Measurements from ENCODE around the gene THBD. TPM values are rescaled to one million over a fixed set of nuclear protein-coding genes. Genes with fewer than 3 reads are reported as not detected.

Gene THBD
- total RNA-seq, 1 donor from 2014 or later = not detected

DNA sequence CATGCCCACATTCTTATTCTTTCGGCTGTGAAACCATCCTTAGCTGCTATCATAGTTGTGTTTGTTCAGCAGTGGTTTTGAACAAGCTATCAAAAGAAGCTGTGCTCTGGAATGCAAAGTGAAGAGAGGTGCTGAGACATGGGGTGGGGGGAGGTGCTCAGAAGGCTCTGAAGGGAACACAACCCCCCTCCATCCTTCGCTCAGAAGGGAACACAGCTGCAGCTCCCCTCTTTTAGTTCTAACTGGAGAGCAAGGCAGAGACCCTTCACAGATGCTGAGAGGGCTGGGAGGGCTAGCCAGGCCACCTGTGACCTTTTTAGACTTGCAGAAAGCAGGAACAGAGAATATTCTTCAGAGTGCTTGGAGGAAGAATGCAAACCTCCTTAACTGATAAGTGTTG is 32.0 kb downstream of the THBD start:
- no peaks in the 10 kb centered on the region for H3K4me1 Mint-ChIP-seq
- no peaks in the 10 kb centered on the region for H3K36me3 Mint-ChIP-seq (ENCODE audit: low read depth)
- ATAC-seq (ENCODE audit: low read depth) (no peak), DNase-seq (no peak)
- no peaks in the 10 kb centered on the region for H3K9me3 Mint-ChIP-seq
- intact Hi-C loops (cut with micrococcal nuclease) = no loop called here
- no peak overlapping the region for H3K27ac Mint-ChIP-seq
- ChIA-PET CTCF (no interaction called here), POLR2A (no interaction called here)
- no peak overlapping the region for H3K4me3 Mint-ChIP-seq
- TF ChIP-seq, protein P1, sequence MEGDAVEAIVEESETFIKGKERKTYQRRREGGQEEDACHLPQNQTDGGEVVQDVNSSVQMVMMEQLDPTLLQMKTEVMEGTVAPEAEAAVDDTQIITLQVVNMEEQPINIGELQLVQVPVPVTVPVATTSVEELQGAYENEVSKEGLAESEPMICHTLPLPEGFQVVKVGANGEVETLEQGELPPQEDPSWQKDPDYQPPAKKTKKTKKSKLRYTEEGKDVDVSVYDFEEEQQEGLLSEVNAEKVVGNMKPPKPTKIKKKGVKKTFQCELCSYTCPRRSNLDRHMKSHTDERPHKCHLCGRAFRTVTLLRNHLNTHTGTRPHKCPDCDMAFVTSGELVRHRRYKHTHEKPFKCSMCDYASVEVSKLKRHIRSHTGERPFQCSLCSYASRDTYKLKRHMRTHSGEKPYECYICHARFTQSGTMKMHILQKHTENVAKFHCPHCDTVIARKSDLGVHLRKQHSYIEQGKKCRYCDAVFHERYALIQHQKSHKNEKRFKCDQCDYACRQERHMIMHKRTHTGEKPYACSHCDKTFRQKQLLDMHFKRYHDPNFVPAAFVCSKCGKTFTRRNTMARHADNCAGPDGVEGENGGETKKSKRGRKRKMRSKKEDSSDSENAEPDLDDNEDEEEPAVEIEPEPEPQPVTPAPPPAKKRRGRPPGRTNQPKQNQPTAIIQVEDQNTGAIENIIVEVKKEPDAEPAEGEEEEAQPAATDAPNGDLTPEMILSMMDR (IDR thresholded peaks at IDR 0.05) = no peak
- H3K27me3 Mint-ChIP-seq = no peaks in the 10 kb centered on the region

DNA sequence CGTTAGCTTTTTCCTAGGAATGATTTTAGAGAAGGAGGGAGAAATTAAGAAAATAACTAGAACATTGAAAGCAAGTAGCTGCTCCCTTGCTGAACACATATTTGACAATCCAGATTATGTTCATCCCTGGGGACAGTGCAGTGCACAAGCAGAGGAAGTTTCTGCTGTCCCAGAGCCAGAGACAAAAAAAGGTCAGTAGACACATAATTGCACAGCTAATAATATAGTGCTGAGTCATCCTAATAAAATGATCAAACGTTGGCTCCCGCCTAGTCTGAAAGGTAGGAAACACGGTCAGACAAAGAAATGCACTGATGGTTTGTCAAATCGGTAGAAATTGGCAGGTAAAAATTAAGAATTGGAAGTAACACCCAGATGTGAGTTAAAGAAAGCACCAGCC is 36.0 kb downstream of the THBD start:
- no peak for DNase-seq
- intact Hi-C loops (cut with micrococcal nuclease) = no loop called here
- TF ChIP-seq, protein P1 (IDR thresholded peaks at IDR 0.05) = no peak
- no peaks in the 10 kb centered on the region for H3K27me3 Mint-ChIP-seq
- CTCF ChIA-PET = no interaction called here
- no peak overlapping the region for H3K4me3 Mint-ChIP-seq
- H3K4me1 Mint-ChIP-seq = no peaks in the 10 kb centered on the region
- no peak for ATAC-seq (ENCODE audit: low read depth)
- POLR2A ChIA-PET = no interaction called here
- no peaks in the 10 kb centered on the region for H3K36me3 Mint-ChIP-seq (ENCODE audit: low read depth)
- H3K9me3 Mint-ChIP-seq = no peaks in the 10 kb centered on the region
- H3K27ac Mint-ChIP-seq = no peak overlapping the region

DNA sequence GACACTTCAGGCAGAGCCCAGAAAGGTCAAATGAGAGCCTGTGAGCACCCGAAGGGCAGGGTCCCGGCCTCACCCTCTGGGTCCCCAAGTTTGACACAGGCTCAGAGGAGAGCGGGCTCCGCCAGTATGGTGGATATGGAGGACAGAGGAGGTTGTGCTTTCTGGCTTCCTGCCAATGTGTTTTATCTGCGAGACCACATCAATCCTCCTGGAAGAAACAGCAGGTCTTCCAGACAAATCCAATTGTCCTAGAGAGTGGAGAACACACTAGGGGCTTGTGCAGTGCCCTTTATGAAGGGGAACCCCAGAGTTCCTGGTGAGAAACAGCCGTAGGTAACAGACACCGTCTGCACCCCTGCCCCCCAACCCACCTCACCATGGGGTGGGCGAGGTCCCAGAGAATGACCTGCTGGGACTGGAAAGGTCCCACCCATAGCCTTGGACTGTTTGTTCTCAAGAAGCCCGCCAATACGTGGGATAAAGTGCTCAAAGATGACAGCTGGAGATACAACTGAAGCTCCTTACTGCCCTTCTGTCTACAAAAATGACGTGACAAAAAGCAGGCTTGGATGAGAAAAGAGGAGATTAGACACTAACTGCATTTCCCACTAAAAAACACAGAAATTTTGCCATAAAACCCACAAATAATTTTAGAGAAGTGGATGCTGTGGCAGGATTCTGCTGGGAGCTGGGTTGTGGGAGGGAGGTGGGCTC is 38.3 kb downstream of the THBD start:
- intact Hi-C loops (cut with micrococcal nuclease) = no loop called here
- no peaks in the 10 kb centered on the region for H3K27me3 Mint-ChIP-seq
- ATAC-seq (ENCODE audit: low read depth) (no peak), DNase-seq (no peak)
- H3K4me3 Mint-ChIP-seq = no peak overlapping the region
- H3K9me3 Mint-ChIP-seq = no peaks in the 10 kb centered on the region
- no peaks in the 10 kb centered on the region for H3K36me3 Mint-ChIP-seq (ENCODE audit: low read depth)
- ChIA-PET CTCF (no interaction called here), POLR2A (no interaction called here)
- TF ChIP-seq, protein P1 (IDR thresholded peaks at IDR 0.05) = no peak
- H3K4me1 Mint-ChIP-seq = no peaks in the 10 kb centered on the region
- H3K27ac Mint-ChIP-seq = no peak overlapping the region

DNA sequence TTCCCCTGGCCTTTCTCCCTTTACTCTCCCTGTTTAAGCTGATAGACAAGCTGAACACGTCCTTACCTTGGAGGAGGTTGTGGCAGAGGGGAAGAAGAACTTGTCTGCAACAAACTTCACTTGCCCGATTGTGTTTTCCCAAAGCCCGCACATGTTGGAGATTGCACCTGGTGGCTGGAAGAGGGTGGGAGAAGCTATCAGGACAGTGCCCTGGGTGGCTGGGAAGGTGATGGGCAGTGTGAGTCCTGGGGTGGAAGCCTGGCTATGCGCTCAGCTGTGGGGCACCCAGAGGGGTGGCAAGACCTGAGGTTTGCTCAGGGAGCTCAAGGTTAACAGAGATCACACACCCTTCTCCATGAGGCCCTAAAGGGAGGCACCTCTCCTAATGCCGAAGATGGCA is 39.4 kb downstream of the THBD start:
- H3K27ac Mint-ChIP-seq = no peak overlapping the region
- H3K36me3 Mint-ChIP-seq (ENCODE audit: low read depth) = no peaks in the 10 kb centered on the region
- intact Hi-C loops (cut with micrococcal nuclease) = no loop called here
- no peaks in the 10 kb centered on the region for H3K4me1 Mint-ChIP-seq
- POLR2A ChIA-PET = no interaction called here
- CTCF ChIA-PET = no interaction called here
- H3K4me3 Mint-ChIP-seq = no peak overlapping the region
- no peaks in the 10 kb centered on the region for H3K27me3 Mint-ChIP-seq
- DNase-seq (no peak), ATAC-seq (ENCODE audit: low read depth) (no peak)
- TF ChIP-seq, protein P1 (IDR thresholded peaks at IDR 0.05) = no peak
- no peaks in the 10 kb centered on the region for H3K9me3 Mint-ChIP-seq

DNA sequence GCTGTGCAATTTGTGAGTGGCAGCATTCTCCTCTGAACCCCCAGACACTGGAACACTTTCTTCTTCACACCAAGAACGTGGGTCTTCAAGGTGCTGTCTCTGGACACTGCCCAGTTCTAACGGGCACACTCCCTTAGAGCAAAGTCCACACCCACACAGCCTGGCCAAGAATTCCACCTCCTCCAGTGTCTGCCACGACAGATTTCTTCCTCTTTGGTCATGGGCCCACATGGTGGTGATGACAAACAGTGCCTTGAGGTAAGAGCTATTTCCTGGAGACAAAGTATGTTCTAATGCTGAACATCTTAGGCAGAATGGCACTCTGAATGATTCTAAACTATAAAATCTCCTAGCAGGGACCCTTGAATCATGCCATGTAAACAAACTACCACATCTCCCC is 39.8 kb downstream of the THBD start:
- ATAC-seq (ENCODE audit: low read depth) = no peak
- ChIA-PET POLR2A (no interaction called here), CTCF (no interaction called here)
- Mint-ChIP-seq H3K36me3 (ENCODE audit: low read depth) (no peaks in the 10 kb centered on the region), H3K27me3 (no peaks in the 10 kb centered on the region), H3K27ac (no peak overlapping the region), H3K4me1 (no peaks in the 10 kb centered on the region), H3K9me3 (no peaks in the 10 kb centered on the region), H3K4me3 (no peak overlapping the region)
- DNase-seq = no peak
- intact Hi-C loops (cut with micrococcal nuclease) = no loop called here
- TF ChIP-seq, protein P1 (IDR thresholded peaks at IDR 0.05) = no peak

Data from activated B cell treated with CpG ODN at 0.5 μM for 24 hours (primary cell).